ENCODE measurements around the gene CRYBG1. TPM values are rescaled to one million over a fixed set of nuclear protein-coding genes. Genes with fewer than 3 reads are reported as not detected.

CRYBG1 gene
- total and polyA plus RNA-seq, 2 of the 13 experiments (the other 11 are each of a cell fraction or from before 2014, with no cell fraction given): 10.1 to 21.9 TPM

- no peak overlapping the region for H3K27ac ChIP-seq (ENCODE audit: extremely low read length, insufficient read depth, low read length)
- ATAC-seq (no peak), DNase-seq (ENCODE audit: low spot score) (no peak), FAIRE-seq (no peak)
- WGBS (ENCODE audit: low lambda C conversion rate): 94% methylated on average over 2 of the region's 2 CpGs
- H4K20me1 ChIP-seq (ENCODE audit: insufficient read depth, low read length): no peaks in the 10 kb centered on the region
- no peaks in the 10 kb centered on the region for H3K9me3 ChIP-seq (ENCODE audit: low read length)
- H3K79me2 ChIP-seq (ENCODE audit: insufficient read depth, low read length): no peaks in the 10 kb centered on the region
- H3K27me3 ChIP-seq (ENCODE audit: control insufficient read depth in 1 of 2, insufficient read depth in 2 of 2, low read length in 2 of 2): no peaks in the 10 kb centered on the region
- no peak overlapping the region for H3K4me2 ChIP-seq (ENCODE audit: low read depth, low read length)
- BruUV-seq (replicated peaks): no TSS peak
- no peak overlapping the region for H3K4me3 ChIP-seq (replicated peaks in 1 of 3; ENCODE audit: insufficient read depth in 1 of 3, low read depth in 2 of 3, low read length in 3 of 3)
- TF ChIP-seq DDIT3 (CRISPR knock-in tag; IDR thresholded peaks at IDR 0.05) (no peak), ZMYM4 (CRISPR knock-in tag; IDR thresholded peaks at IDR 0.05) (no peak), ZNF232 (CRISPR knock-in tag; IDR thresholded peaks at IDR 0.05; ENCODE audit: borderline replicate concordance) (no peak), GLMP (CRISPR knock-in tag; IDR thresholded peaks at IDR 0.05; ENCODE audit: borderline replicate concordance) (no peak), NFKBIZ (CRISPR knock-in tag; IDR thresholded peaks at IDR 0.05) (no peak), MIER2 (CRISPR knock-in tag; IDR thresholded peaks at IDR 0.05) (no peak)
- H3K9ac ChIP-seq (ENCODE audit: insufficient read depth, low read depth, low read length): no peak overlapping the region
- H2AFZ ChIP-seq (ENCODE audit: low read length): no peak overlapping the region
- peaks cover 10% of the 10 kb centered on the region for H3K4me1 ChIP-seq (ENCODE audit: insufficient read depth, low read length)
- CTCF ChIA-PET (ENCODE audit: low intra/inter-chr PET ratio, low total read pairs): no interaction called here
- intact Hi-C loops (cut with micrococcal nuclease; ENCODE audit: unreplicated experiment) (no loop called here), in situ Hi-C loops (cut with HindIII; ENCODE audit: extremely low pct_ligation_motif_present, low pct_unique_long_range_greater_than_20kb) (no loop called here)
- POLR2A ChIA-PET: no interaction called here
- H3K36me3 ChIP-seq (replicated peaks in 1 of 2; ENCODE audit: control insufficient read depth in 1 of 2, insufficient read depth in 2 of 2, low read length in 2 of 2): peaks cover 8 to 26% of the 10 kb centered on the region in 2 experiments
Observed at GRCh38 chr6:106535012-106535411, 174.5 kb downstream of the CRYBG1 start.

- BruUV-seq (replicated peaks): no TSS peak
- H3K36me3 ChIP-seq (replicated peaks in 1 of 2; ENCODE audit: control insufficient read depth in 1 of 2, insufficient read depth in 2 of 2, low read length in 2 of 2): peaks cover 8 to 20% of the 10 kb centered on the region in 2 experiments
- 96% methylated on average over 1 of the region's 1 CpG for WGBS (ENCODE audit: low lambda C conversion rate)
- H4K20me1 ChIP-seq (ENCODE audit: insufficient read depth, low read length): no peaks in the 10 kb centered on the region
- intact Hi-C loops (cut with micrococcal nuclease; ENCODE audit: unreplicated experiment): no loop called here
- DNase-seq (ENCODE audit: low spot score) (no peak), ATAC-seq (no peak), FAIRE-seq (no peak)
- H3K27ac ChIP-seq (ENCODE audit: extremely low read length, insufficient read depth, low read length): no peak overlapping the region
- H3K27me3 ChIP-seq (ENCODE audit: control insufficient read depth in 1 of 2, insufficient read depth in 2 of 2, low read length in 2 of 2): no peaks in the 10 kb centered on the region
- in situ Hi-C loops (cut with HindIII; ENCODE audit: extremely low pct_ligation_motif_present, low pct_unique_long_range_greater_than_20kb): no loop called here
- H3K4me3 ChIP-seq (replicated peaks in 1 of 3; ENCODE audit: insufficient read depth in 1 of 3, low read depth in 2 of 3, low read length in 3 of 3): no peak overlapping the region
- TF ChIP-seq MAF1 (CRISPR knock-in tag; IDR thresholded peaks at IDR 0.05; ENCODE audit: borderline replicate concordance) (no peak), SRSF9 (IDR thresholded peaks at IDR 0.05; ENCODE audit: borderline replicate concordance, insufficient read depth, low read depth, low read length, poor library complexity, severe bottlenecking) (no peak), SP5 (CRISPR knock-in tag; IDR thresholded peaks at IDR 0.05; ENCODE audit: borderline replicate concordance, low read depth) (no peak), FOXA1 (IDR thresholded peaks at IDR 0.05) (no peak), FOXA1 (CRISPR knock-in tag; IDR thresholded peaks at IDR 0.05) (no peak), ZNF564 (CRISPR knock-in tag; IDR thresholded peaks at IDR 0.05) (no peak)
- ChIA-PET CTCF (ENCODE audit: low intra/inter-chr PET ratio, low total read pairs) (no interaction called here), POLR2A (no interaction called here)
- no peaks in the 10 kb centered on the region for H3K9me3 ChIP-seq (ENCODE audit: low read length)
- H3K4me2 ChIP-seq (ENCODE audit: low read depth, low read length): no peak overlapping the region
- peaks cover 24% of the 10 kb centered on the region for H3K4me1 ChIP-seq (ENCODE audit: insufficient read depth, low read length)
- no peak overlapping the region for H3K9ac ChIP-seq (ENCODE audit: insufficient read depth, low read depth, low read length)
- no peak overlapping the region for H2AFZ ChIP-seq (ENCODE audit: low read length)
- H3K79me2 ChIP-seq (ENCODE audit: insufficient read depth, low read length): no peaks in the 10 kb centered on the region
Observed at GRCh38 chr6:106536357-106536756, 175.8 kb downstream of the CRYBG1 start.
